Fibroblast of mammary gland (primary cell): ENCODE measurements around the gene LYZL6.

Experiments
- DNase-seq: peaks from one replicate; pipeline ENCODE4 v3.0.0-alpha.2; 2010; ENCODE audit warnings: low read depth
- H3K4me3 ChIP-seq: 2 replicates; pipeline ENCODE4 v1.5.1; 2011; ENCODE audit warnings: low read depth, mild to moderate bottlenecking, low read length, moderate library complexity; ENCODE audit not compliant: control insufficient read depth
- CTCF ChIP-seq: conservative IDR thresholded peaks from 2 replicates; pipeline ENCODE4 v1.5.1; 2011; ENCODE audit warnings: low read depth, low read length, inconsistent platforms; ENCODE audit not compliant: control insufficient read depth, insufficient read depth

Gene LYZL6

GRCh38 chr17:35912942-35913341, 30.6 kb downstream of the LYZL6 start:
- no peak for DNase-seq
- TF ChIP-seq CTCF: no peak
- H3K4me3 ChIP-seq: no peak overlapping the region

- DNase-seq: no peak
- no peak overlapping the region for H3K4me3 ChIP-seq
- no peak for TF ChIP-seq CTCF
These were observed 31.1 kb downstream of the LYZL6 start for GRCh38 chr17:35912339-35912912.

- no peak for TF ChIP-seq CTCF
These were observed 34.1 kb downstream of the LYZL6 start for GRCh38 chr17:35909408-35909807.

GRCh38 chr17:35907691-35908090, 35.8 kb downstream of the LYZL6 start:
- no peak overlapping the region for H3K4me3 ChIP-seq
- DNase-seq: no peak
- TF ChIP-seq CTCF: no peak

More at GRCh38 chr17:35909408-35909807, 34.1 kb downstream of the LYZL6 start:
- no peak for DNase-seq
- H3K4me3 ChIP-seq: no peak overlapping the region

- TF ChIP-seq CTCF: no peak
- DNase-seq: no peak
- H3K4me3 ChIP-seq: no peak overlapping the region
These were observed 36.4 kb downstream of the LYZL6 start for GRCh38 chr17:35906926-35907637.

GRCh38 chr17:35906191-35906925, 37.2 kb downstream of the LYZL6 start:
- peak; percentile 8 for DNase-seq
- no peak overlapping the region for H3K4me3 ChIP-seq
- TF ChIP-seq CTCF: no peak
